ENCODE data around the gene ANGEL1. TPM values are rescaled to one million over a fixed set of nuclear protein-coding genes. Genes with fewer than 3 reads are reported as not detected.

ANGEL1 gene
- total RNA-seq, 1 donor from 2014 or later: 9.6 TPM

DNA sequence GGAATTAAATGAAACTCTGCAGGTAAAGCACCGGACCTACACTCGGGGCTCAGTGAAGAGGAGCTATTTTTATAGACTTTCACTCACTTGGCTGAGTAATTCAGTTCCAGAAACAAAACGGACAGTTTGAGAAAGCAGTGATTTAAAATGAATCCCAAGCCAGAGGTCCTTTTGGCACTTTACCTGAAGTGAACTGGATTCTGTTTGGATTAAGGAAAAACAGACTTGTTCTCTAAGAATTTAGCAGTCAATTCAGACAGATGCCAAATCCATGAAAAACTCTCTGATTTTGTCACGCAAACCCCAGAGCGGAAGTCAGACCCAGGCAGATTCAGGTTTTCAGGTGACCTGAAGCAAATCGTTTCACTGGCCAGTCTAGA is 56.3 kb downstream of the ANGEL1 start:
- Mint-ChIP-seq H3K27ac (ENCODE audit: unreplicated experiment) (no peak overlapping the region), H3K27me3 (ENCODE audit: low read depth) (no peaks in the 10 kb centered on the region), H3K9me3 (ENCODE audit: low read depth) (no peaks in the 10 kb centered on the region), H3K36me3 (ENCODE audit: low read depth) (no peaks in the 10 kb centered on the region), H3K4me1 (ENCODE audit: low read depth) (peaks cover 6% of the 10 kb centered on the region), H3K4me3 (ENCODE audit: unreplicated experiment) (no peak overlapping the region)
- no peak for DNase-seq (ENCODE audit: low spot score)
- TF ChIP-seq, protein P1, sequence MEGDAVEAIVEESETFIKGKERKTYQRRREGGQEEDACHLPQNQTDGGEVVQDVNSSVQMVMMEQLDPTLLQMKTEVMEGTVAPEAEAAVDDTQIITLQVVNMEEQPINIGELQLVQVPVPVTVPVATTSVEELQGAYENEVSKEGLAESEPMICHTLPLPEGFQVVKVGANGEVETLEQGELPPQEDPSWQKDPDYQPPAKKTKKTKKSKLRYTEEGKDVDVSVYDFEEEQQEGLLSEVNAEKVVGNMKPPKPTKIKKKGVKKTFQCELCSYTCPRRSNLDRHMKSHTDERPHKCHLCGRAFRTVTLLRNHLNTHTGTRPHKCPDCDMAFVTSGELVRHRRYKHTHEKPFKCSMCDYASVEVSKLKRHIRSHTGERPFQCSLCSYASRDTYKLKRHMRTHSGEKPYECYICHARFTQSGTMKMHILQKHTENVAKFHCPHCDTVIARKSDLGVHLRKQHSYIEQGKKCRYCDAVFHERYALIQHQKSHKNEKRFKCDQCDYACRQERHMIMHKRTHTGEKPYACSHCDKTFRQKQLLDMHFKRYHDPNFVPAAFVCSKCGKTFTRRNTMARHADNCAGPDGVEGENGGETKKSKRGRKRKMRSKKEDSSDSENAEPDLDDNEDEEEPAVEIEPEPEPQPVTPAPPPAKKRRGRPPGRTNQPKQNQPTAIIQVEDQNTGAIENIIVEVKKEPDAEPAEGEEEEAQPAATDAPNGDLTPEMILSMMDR (IDR thresholded peaks at IDR 0.05): no peak

DNA sequence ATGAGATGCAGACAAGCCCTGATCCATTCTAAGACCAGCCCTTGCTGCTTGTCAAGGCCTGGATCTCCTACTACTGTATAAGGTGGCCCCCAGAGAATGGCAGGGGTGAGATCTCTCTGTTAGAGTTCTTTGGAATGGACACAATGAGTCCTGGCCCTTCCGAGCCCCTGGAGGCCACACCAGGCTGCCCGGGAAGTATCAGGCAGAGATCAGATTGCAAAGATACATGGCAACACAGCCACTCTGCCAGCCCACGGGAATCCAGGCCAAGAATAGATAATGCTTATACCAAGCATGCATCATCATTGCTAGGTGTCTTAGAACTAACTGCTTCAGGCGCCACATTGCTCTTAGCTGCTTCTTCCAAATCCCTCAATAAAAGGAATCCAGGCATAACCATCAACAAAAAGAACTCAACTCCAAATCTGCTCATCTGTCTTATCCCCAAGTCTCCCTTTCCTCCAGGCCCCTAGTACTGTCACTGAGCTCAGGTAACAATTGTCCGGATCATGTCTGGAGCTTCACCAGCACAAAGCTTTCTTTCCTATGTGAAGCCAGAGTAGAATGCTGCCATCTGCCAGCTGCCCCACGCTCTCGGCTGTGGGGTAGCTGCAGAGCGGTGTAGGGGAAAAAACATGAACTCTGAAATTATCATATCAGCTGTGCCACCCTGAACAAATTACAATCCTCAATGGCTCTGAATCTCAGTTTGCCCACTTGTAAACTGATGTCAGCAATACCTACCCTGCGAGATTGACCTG is 56.9 kb downstream of the ANGEL1 start:
- H3K4me1 Mint-ChIP-seq (ENCODE audit: low read depth): peaks cover 3% of the 10 kb centered on the region
- H3K27me3 Mint-ChIP-seq (ENCODE audit: low read depth): no peaks in the 10 kb centered on the region
- TF ChIP-seq, protein P1 (IDR thresholded peaks at IDR 0.05): no peak
- H3K4me3 Mint-ChIP-seq (ENCODE audit: unreplicated experiment): no peak overlapping the region
- no peak overlapping the region for H3K27ac Mint-ChIP-seq (ENCODE audit: unreplicated experiment)
- DNase-seq (ENCODE audit: low spot score): no peak
- H3K36me3 Mint-ChIP-seq (ENCODE audit: low read depth): no peaks in the 10 kb centered on the region
- no peaks in the 10 kb centered on the region for H3K9me3 Mint-ChIP-seq (ENCODE audit: low read depth)

DNA sequence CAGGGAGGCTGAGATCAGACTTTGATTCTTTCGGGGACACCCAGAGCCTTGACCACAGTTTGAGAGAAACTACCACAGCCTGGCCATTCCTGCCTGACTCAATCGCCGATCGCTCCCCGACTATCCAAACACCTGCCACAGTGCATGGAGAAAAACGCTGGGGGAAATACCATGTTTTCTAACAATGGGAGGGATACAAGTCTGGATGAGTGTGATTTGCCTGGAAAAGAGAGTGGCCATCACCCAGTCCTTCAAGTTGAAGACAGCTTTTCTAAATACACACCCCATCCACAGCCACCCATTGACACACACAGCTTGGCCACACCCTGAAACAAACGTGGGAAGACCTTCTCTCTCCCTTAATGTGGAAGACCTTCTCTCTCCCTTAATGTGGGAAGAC is 58.1 kb downstream of the ANGEL1 start:
- no peak for DNase-seq (ENCODE audit: low spot score)
- no peaks in the 10 kb centered on the region for H3K4me1 Mint-ChIP-seq (ENCODE audit: low read depth)

DNA sequence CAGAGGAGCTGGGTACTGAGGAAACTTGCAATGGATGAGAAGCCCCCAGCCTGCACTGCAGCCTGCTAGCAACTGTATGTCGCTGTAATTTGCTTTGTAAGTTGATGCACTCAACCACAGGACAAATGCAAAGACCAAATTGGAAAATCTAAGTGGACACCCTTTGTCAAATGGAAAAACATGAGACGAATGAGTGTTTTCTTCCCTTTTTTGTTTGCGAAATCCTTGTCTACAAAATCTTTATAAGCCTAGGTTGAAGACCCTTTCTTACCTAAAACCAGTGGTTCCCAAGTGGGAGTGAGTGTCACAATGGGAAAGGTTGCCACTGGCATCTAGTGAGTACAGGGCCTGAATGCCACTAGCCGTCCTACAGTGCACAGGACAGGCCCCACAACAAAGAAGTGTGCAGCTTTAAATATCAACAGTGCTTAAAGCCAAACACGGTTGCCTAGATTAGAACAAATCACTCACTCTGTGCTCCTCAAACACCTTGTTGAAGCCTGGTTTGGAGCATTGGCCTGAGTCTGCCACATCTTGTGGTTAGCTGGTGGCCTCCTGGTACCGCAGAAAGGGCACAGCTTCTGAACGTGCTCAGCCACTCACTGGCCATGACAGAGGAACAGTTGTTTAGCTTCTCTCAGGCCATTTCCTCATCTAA is 59.0 kb downstream of the ANGEL1 start:
- TF ChIP-seq, protein P1 (IDR thresholded peaks at IDR 0.05): no peak
- DNase-seq (ENCODE audit: low spot score): no peak
- H3K4me1 Mint-ChIP-seq (ENCODE audit: low read depth): no peaks in the 10 kb centered on the region
- no peak overlapping the region for H3K27ac Mint-ChIP-seq (ENCODE audit: unreplicated experiment)
- no peak overlapping the region for H3K4me3 Mint-ChIP-seq (ENCODE audit: unreplicated experiment)
- no peaks in the 10 kb centered on the region for H3K27me3 Mint-ChIP-seq (ENCODE audit: low read depth)
- H3K36me3 Mint-ChIP-seq (ENCODE audit: low read depth): no peaks in the 10 kb centered on the region
- peaks cover 3% of the 10 kb centered on the region for H3K9me3 Mint-ChIP-seq (ENCODE audit: low read depth)

More for the DNA sequence above, 58.1 kb downstream of the ANGEL1 start:
- TF ChIP-seq, protein P1 (IDR thresholded peaks at IDR 0.05): no peak
- Mint-ChIP-seq H3K27me3 (ENCODE audit: low read depth) (no peaks in the 10 kb centered on the region), H3K36me3 (ENCODE audit: low read depth) (no peaks in the 10 kb centered on the region), H3K9me3 (ENCODE audit: low read depth) (no peaks in the 10 kb centered on the region), H3K27ac (ENCODE audit: unreplicated experiment) (no peak overlapping the region), H3K4me3 (ENCODE audit: unreplicated experiment) (no peak overlapping the region)

DNA sequence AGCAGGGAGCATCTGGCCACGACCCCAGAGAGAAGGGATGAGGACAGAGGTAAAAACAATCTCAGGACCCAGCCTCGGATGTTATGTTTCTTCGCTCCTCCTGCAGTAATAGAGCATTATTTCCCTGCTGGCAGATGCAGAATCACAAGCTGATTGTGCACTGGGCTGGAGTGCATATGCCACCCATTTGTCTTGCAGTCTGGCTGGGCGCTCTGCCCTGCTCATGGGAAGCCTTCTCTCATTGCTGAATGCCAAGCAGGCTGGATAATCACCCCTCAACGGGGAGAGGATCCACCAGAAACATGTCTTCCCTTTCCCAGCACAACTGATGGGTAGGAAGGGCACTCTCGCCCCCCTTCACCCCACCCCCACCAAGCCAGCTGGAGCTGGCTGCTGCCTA is 59.9 kb downstream of the ANGEL1 start:
- H3K27ac Mint-ChIP-seq (ENCODE audit: unreplicated experiment): no peak overlapping the region
- no peaks in the 10 kb centered on the region for H3K4me1 Mint-ChIP-seq (ENCODE audit: low read depth)
- no peak for DNase-seq (ENCODE audit: low spot score)
- H3K4me3 Mint-ChIP-seq (ENCODE audit: unreplicated experiment): no peak overlapping the region
- H3K27me3 Mint-ChIP-seq (ENCODE audit: low read depth): no peaks in the 10 kb centered on the region
- TF ChIP-seq, protein P1 (IDR thresholded peaks at IDR 0.05): no peak
- peaks cover 3% of the 10 kb centered on the region for H3K9me3 Mint-ChIP-seq (ENCODE audit: low read depth)
- H3K36me3 Mint-ChIP-seq (ENCODE audit: low read depth): no peaks in the 10 kb centered on the region

Data from chondrocyte (in vitro differentiated cells).